Prostate gland (tissue), 2 donors: ENCODE data around the gene SPATA20.

Experiments used
- CTCF ChIP-seq, 4 experiments: fragments of 200-600 bp in 2 of 4; fragments of 450-650 bp in 2 of 4; sonication (generic) in 2 of 4; IDR thresholded peaks; 1 replicate in 3 of 4; 2 replicates in 1 of 4; pipeline ENCODE4 v1.5.1; 2016 to 2019; ENCODE audit warnings: antibody characterized with exemption in 4 of 4, mild to moderate bottlenecking in 2 of 4, moderate library complexity in 2 of 4
- POLR2AphosphoS5 ChIP-seq: sonication (generic); formaldehyde crosslinking; IDR thresholded peaks from one replicate; pipeline ENCODE4 v1.6.1; 2017; ENCODE audit warnings: antibody characterized with exemption

GRCh38 chr17:50517011-50517410, 30.0 kb upstream of the SPATA20 start:
- TF ChIP-seq CTCF (IDR thresholded peaks at IDR 0.05) = no peak
- TF ChIP-seq POLR2AphosphoS5 = no peak
